ENCODE measurements around the gene STOML1.

- TF ChIP-seq EZH2 (IDR thresholded peaks at IDR 0.05; ENCODE audit: insufficient read depth, poor library complexity, severe bottlenecking) (no peak), EZH2phosphoT487 (IDR thresholded peaks at IDR 0.05; ENCODE audit: insufficient read depth, low read depth) (no peak)
These were observed 37.6 kb downstream of the STOML1 start for GRCh38 chr15:73954188-73955145.

Measured in GM23248 (cell line).